GM23338 (cell line): Measurements from ENCODE around the gene DEK.

ENCODE experiments used
- CREB1 ChIP-seq: fragments of 250-450 bp; sonication (Bioruptor Pico); IDR thresholded peaks from 2 replicates; pipeline ENCODE4 v1.5.0; 2020; ENCODE audit warnings: low read depth, mild to moderate bottlenecking, moderate library complexity
- EZH2 ChIP-seq: fragments of 200-600 bp; sonication (generic); IDR thresholded peaks from one replicate; pipeline ENCODE4 v1.8.0; 2017; ENCODE audit warnings: antibody characterized with exemption, mild to moderate bottlenecking, low read depth; ENCODE audit not compliant: unreplicated experiment
- EZH2phosphoT487 ChIP-seq: fragments of 200-600 bp; sonication (generic); IDR thresholded peaks from one replicate; pipeline ENCODE4 v1.8.1; 2018; ENCODE audit warnings: antibody characterized with exemption; ENCODE audit not compliant: unreplicated experiment
- JUNB ChIP-seq: IDR thresholded peaks from one replicate; pipeline ENCODE4 v1.6.1; 2016; ENCODE audit warnings: antibody characterized with exemption; ENCODE audit not compliant: unreplicated experiment
- NANOG ChIP-seq: IDR thresholded peaks from 2 replicates; pipeline ENCODE4 v1.6.1; 2016; ENCODE audit warnings: antibody characterized with exemption, borderline replicate concordance
- POLR2AphosphoS5 ChIP-seq: IDR thresholded peaks from 2 replicates; pipeline ENCODE4 v1.6.1; 2016; ENCODE audit warnings: antibody characterized with exemption, low read depth
- STAT1 ChIP-seq: IDR thresholded peaks from one replicate; pipeline ENCODE4 v1.6.1; 2016; ENCODE audit warnings: antibody characterized with exemption; ENCODE audit not compliant: unreplicated experiment
- ZNF114 ChIP-seq: fragments of 250-450 bp; sonication (Bioruptor Pico); IDR thresholded peaks from 2 replicates; pipeline ENCODE4 v1.5.0; 2020; ENCODE audit warnings: mild to moderate bottlenecking, moderate library complexity
- TF ChIP-seq, protein P1 (sequence below), 2 experiments: fragments of 200-600 bp in 1 of 2; sonication (generic) in 1 of 2; conservative IDR thresholded peaks; 2 replicates each; pipeline versions ENCODE4 v1.5.1 to v1.6.1; 2016 to 2017; ENCODE audit warnings: antibody characterized with exemption in 2 of 2, low read depth in 2 of 2, mild to moderate bottlenecking in 2 of 2, moderate library complexity in 1 of 2
- TF ChIP-seq, protein P2 (sequence below): IDR thresholded peaks from one replicate; pipeline ENCODE4 v1.6.1; 2018; ENCODE audit warnings: antibody characterized with exemption; ENCODE audit not compliant: unreplicated experiment
- TF ChIP-seq, protein P3 (sequence below): fragments of 250-450 bp; sonication (Bioruptor Pico); IDR thresholded peaks from 2 replicates; pipeline ENCODE4 v1.5.0; 2020; ENCODE audit warnings: mild to moderate bottlenecking, moderate library complexity
- TF ChIP-seq, protein P4 (sequence below): IDR thresholded peaks from 2 replicates; pipeline ENCODE4 v1.6.1; 2016; ENCODE audit warnings: antibody characterized with exemption

DNA sequence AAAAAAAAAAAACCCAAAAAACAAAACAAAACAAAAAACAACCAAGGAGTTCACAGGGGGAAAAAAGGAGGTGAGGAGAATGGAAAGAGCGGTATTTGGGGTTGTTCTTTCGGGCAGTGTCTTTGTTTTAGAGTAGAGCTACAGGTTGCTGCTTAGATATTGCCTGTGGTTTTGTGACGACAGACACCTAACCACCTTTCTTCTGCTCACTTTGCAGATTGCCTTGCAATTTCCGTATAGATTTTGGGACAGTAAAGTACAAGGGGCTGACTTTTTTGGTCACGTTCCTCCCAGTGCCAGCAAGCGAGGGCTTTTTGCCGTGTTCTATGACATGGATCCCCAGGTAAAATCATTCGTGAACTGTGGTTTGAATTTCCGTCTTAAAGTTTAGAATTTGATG, 50.9 kb downstream of the DEK start:
- TF ChIP-seq EZH2 = no peak
- TF ChIP-seq, protein P1, sequence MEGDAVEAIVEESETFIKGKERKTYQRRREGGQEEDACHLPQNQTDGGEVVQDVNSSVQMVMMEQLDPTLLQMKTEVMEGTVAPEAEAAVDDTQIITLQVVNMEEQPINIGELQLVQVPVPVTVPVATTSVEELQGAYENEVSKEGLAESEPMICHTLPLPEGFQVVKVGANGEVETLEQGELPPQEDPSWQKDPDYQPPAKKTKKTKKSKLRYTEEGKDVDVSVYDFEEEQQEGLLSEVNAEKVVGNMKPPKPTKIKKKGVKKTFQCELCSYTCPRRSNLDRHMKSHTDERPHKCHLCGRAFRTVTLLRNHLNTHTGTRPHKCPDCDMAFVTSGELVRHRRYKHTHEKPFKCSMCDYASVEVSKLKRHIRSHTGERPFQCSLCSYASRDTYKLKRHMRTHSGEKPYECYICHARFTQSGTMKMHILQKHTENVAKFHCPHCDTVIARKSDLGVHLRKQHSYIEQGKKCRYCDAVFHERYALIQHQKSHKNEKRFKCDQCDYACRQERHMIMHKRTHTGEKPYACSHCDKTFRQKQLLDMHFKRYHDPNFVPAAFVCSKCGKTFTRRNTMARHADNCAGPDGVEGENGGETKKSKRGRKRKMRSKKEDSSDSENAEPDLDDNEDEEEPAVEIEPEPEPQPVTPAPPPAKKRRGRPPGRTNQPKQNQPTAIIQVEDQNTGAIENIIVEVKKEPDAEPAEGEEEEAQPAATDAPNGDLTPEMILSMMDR (conservative IDR thresholded peaks at IDR 0.05; ENCODE audit: low read depth in 2 of 2) = no peak
- TF ChIP-seq STAT1 = no peak
- TF ChIP-seq POLR2AphosphoS5 = no peak
- no peak for TF ChIP-seq CREB1
- TF ChIP-seq JUNB = no peak
- TF ChIP-seq, protein P2, sequence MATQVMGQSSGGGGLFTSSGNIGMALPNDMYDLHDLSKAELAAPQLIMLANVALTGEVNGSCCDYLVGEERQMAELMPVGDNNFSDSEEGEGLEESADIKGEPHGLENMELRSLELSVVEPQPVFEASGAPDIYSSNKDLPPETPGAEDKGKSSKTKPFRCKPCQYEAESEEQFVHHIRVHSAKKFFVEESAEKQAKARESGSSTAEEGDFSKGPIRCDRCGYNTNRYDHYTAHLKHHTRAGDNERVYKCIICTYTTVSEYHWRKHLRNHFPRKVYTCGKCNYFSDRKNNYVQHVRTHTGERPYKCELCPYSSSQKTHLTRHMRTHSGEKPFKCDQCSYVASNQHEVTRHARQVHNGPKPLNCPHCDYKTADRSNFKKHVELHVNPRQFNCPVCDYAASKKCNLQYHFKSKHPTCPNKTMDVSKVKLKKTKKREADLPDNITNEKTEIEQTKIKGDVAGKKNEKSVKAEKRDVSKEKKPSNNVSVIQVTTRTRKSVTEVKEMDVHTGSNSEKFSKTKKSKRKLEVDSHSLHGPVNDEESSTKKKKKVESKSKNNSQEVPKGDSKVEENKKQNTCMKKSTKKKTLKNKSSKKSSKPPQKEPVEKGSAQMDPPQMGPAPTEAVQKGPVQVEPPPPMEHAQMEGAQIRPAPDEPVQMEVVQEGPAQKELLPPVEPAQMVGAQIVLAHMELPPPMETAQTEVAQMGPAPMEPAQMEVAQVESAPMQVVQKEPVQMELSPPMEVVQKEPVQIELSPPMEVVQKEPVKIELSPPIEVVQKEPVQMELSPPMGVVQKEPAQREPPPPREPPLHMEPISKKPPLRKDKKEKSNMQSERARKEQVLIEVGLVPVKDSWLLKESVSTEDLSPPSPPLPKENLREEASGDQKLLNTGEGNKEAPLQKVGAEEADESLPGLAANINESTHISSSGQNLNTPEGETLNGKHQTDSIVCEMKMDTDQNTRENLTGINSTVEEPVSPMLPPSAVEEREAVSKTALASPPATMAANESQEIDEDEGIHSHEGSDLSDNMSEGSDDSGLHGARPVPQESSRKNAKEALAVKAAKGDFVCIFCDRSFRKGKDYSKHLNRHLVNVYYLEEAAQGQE = no peak
- TF ChIP-seq, protein P3, sequence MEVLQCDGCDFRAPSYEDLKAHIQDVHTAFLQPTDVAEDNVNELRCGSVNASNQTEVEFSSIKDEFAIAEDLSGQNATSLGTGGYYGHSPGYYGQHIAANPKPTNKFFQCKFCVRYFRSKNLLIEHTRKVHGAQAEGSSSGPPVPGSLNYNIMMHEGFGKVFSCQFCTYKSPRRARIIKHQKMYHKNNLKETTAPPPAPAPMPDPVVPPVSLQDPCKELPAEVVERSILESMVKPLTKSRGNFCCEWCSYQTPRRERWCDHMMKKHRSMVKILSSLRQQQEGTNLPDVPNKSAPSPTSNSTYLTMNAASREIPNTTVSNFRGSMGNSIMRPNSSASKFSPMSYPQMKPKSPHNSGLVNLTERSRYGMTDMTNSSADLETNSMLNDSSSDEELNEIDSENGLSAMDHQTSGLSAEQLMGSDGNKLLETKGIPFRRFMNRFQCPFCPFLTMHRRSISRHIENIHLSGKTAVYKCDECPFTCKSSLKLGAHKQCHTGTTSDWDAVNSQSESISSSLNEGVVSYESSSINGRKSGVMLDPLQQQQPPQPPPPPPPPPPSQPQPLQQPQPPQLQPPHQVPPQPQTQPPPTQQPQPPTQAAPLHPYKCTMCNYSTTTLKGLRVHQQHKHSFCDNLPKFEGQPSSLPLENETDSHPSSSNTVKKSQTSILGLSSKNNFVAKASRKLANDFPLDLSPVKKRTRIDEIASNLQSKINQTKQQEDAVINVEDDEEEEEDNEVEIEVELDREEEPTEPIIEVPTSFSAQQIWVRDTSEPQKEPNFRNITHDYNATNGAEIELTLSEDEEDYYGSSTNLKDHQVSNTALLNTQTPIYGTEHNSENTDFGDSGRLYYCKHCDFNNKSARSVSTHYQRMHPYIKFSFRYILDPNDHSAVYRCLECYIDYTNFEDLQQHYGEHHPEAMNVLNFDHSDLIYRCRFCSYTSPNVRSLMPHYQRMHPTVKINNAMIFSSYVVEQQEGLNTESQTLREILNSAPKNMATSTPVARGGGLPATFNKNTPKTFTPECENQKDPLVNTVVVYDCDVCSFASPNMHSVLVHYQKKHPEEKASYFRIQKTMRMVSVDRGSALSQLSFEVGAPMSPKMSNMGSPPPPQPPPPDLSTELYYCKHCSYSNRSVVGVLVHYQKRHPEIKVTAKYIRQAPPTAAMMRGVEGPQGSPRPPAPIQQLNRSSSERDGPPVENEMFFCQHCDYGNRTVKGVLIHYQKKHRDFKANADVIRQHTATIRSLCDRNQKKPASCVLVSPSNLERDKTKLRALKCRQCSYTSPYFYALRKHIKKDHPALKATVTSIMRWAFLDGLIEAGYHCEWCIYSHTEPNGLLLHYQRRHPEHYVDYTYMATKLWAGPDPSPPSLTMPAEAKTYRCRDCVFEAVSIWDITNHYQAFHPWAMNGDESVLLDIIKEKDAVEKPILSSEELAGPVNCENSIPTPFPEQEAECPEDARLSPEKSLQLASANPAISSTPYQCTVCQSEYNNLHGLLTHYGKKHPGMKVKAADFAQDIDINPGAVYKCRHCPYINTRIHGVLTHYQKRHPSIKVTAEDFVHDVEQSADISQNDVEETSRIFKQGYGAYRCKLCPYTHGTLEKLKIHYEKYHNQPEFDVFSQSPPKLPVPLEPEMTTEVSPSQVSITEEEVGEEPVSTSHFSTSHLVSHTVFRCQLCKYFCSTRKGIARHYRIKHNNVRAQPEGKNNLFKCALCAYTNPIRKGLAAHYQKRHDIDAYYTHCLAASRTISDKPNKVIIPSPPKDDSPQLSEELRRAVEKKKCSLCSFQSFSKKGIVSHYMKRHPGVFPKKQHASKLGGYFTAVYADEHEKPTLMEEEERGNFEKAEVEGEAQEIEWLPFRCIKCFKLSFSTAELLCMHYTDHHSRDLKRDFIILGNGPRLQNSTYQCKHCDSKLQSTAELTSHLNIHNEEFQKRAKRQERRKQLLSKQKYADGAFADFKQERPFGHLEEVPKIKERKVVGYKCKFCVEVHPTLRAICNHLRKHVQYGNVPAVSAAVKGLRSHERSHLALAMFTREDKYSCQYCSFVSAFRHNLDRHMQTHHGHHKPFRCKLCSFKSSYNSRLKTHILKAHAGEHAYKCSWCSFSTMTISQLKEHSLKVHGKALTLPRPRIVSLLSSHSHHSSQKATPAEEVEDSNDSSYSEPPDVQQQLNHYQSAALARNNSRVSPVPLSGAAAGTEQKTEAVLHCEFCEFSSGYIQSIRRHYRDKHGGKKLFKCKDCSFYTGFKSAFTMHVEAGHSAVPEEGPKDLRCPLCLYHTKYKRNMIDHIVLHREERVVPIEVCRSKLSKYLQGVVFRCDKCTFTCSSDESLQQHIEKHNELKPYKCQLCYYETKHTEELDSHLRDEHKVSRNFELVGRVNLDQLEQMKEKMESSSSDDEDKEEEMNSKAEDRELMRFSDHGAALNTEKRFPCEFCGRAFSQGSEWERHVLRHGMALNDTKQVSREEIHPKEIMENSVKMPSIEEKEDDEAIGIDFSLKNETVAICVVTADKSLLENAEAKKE (CRISPR knock-in tag) = no peak
- no peak for TF ChIP-seq ZNF114
- no peak for TF ChIP-seq EZH2phosphoT487
- TF ChIP-seq, protein P4, sequence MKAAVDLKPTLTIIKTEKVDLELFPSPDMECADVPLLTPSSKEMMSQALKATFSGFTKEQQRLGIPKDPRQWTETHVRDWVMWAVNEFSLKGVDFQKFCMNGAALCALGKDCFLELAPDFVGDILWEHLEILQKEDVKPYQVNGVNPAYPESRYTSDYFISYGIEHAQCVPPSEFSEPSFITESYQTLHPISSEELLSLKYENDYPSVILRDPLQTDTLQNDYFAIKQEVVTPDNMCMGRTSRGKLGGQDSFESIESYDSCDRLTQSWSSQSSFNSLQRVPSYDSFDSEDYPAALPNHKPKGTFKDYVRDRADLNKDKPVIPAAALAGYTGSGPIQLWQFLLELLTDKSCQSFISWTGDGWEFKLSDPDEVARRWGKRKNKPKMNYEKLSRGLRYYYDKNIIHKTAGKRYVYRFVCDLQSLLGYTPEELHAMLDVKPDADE = no peak
- no peak for TF ChIP-seq NANOG
